Measurements from ENCODE around the gene RPL29. TPM values are rescaled to one million over a fixed set of nuclear protein-coding genes. Genes with fewer than 3 reads are reported as not detected.

RPL29 gene
- total and polyA plus RNA-seq, 2 of the 8 experiments (the other 6 are each of a cell fraction or from before 2014, with no cell fraction given): 1,467 to 2,660 TPM

DNA sequence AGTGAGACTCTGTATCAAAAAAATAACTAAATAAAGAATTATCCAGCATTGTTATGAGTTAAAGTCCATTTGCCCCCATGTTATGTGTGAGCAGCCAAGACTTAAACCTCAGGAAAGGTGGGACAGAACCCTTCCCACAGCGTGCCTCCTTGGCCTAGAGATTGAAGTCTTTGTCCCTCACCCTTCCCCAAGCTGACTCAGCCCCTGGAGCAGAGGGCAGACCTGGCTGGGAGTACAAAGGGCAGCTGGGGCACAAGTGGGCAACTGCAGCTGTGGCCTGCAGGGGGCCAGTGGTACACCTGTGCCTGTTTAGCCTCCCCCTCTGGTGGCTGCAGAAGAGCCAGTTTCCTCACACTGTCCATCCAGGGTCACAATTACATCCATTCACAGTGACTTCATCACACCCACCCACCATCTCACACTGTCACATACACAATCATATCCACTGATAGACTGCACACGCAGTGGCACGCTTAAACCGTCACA lies 13.3 kb downstream of the RPL29 start (continued):
- TF ChIP-seq, protein P1, sequence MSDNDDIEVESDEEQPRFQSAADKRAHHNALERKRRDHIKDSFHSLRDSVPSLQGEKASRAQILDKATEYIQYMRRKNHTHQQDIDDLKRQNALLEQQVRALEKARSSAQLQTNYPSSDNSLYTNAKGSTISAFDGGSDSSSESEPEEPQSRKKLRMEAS (IDR thresholded peaks at IDR 0.05): peak; percentile 52; the same call in 1 of the 2 replicates
- TF ChIP-seq TEAD4 (IDR thresholded peaks at IDR 0.05; ENCODE audit: low read depth, low read length): 0 out of 2 replicates have a peak, but pooled peaks have one; percentile 12
- no peak for TF ChIP-seq GABPA (IDR thresholded peaks at IDR 0.05; ENCODE audit: borderline replicate concordance, insufficient read depth, low read length)
- no peak for TF ChIP-seq MAFK (IDR thresholded peaks at IDR 0.05; ENCODE audit: low read depth, low read length)
- TF ChIP-seq YY1 (IDR thresholded peaks at IDR 0.05; ENCODE audit: low read depth, low read length): peak; percentile 24; the same call in 1 of the 2 replicates
- TF ChIP-seq SAP30 (IDR thresholded peaks at IDR 0.05; ENCODE audit: insufficient read depth, insufficient replicate concordance, low read length): peak; percentile 21
- TF ChIP-seq SP4 (IDR thresholded peaks at IDR 0.05; ENCODE audit: low read length): no peak
